A549 (cell line): Measurements from ENCODE around the gene MOXD1.

ENCODE experiments used
- CTCF ChIP-seq: fragments of >200 bp; sonication (Bioruptor Twin); formaldehyde crosslinking; IDR thresholded peaks from 3 replicates; pipeline ENCODE4 v1.5.1; 2016
- ELK1 ChIP-seq: fragments of 150-350 bp; IDR thresholded peaks from 2 replicates; pipeline ENCODE4 v1.6.1; 2014; ENCODE audit warnings: low read depth, mild to moderate bottlenecking, low read length
- ESRRA ChIP-seq: fragments of 150-350 bp; IDR thresholded peaks from 2 replicates; pipeline ENCODE4 v1.6.1; 2014; ENCODE audit warnings: mild to moderate bottlenecking, low read length, borderline replicate concordance
- HDAC2 ChIP-seq: fragments of 200-600 bp; sonication (generic); IDR thresholded peaks from 2 replicates; pipeline ENCODE4 v1.6.1; 2016
- JUN ChIP-seq, 2 experiments: fragments of >200 bp; sonication (Bioruptor Twin); formaldehyde crosslinking; IDR thresholded peaks; 2 replicates in 1 of 2; 3 replicates in 1 of 2; pipeline ENCODE4 v1.6.1; 2016 to 2017
- JUNB ChIP-seq: fragments of >200 bp; sonication (Bioruptor Twin); formaldehyde crosslinking; IDR thresholded peaks from 2 replicates; pipeline ENCODE4 v1.6.1; 2016
- POLR2A ChIP-seq: IDR thresholded peaks from 2 replicates; pipeline ENCODE4 v1.6.1; 2012; ENCODE audit warnings: mild to moderate bottlenecking, low read length
- RAD21 ChIP-seq, 2 experiments: fragments of >200 bp in 1 of 2; sonication (Bioruptor Twin) in 1 of 2; formaldehyde crosslinking in 1 of 2; IDR thresholded peaks in 1 of 2; conservative IDR thresholded peaks in 1 of 2; 2 replicates in 1 of 2; 3 replicates in 1 of 2; pipeline ENCODE4 v1.6.1; 2012 to 2018; ENCODE audit warnings: inconsistent platforms in 1 of 2
- REST ChIP-seq: fragments of 200-600 bp; sonication (generic); IDR thresholded peaks from 2 replicates; pipeline ENCODE4 v1.6.1; 2016; ENCODE audit warnings: antibody characterized with exemption, mild to moderate bottlenecking, moderate library complexity

GRCh38 chr6:132443206-132443605, 41.9 kb upstream of the MOXD1 start:
- TF ChIP-seq RAD21 (conservative IDR thresholded peaks at IDR 0.05 in 1 of 2, IDR thresholded peaks at IDR 0.05 in 1 of 2) (no peak), POLR2A (no peak), CTCF (no peak), REST (no peak), JUNB (no peak), JUN (IDR thresholded peaks at IDR 0.05) (no peak), ESRRA (no peak), ELK1 (no peak), HDAC2 (no peak)
